IPS-20b (cell line): ENCODE results near the gene LCORL.
"Not testable (repeated sequence)": the region's sequence is repeated elsewhere in the genome, so short reads cannot be mapped to it uniquely, and the experiment has no call there.

Experiments
- H3K27ac ChIP-seq: one replicate; pipeline ENCODE4 v1.5.1; 2013; ENCODE audit warnings: low read length
- H3K27me3 ChIP-seq: 2 replicates; pipeline ENCODE4 v1.6.1; 2013; ENCODE audit warnings: mild to moderate bottlenecking, low read length, inconsistent platforms; ENCODE audit not compliant: insufficient read depth
- H3K36me3 ChIP-seq: 2 replicates; pipeline ENCODE4 v1.6.1; 2013; ENCODE audit warnings: low read depth, mild to moderate bottlenecking, inconsistent platforms, low read length, moderate library complexity; ENCODE audit not compliant: insufficient read depth
- H3K4me1 ChIP-seq: 2 replicates; pipeline ENCODE4 v1.6.1; 2013; ENCODE audit warnings: mild to moderate bottlenecking, control low read depth, inconsistent platforms, low read length, moderate library complexity; ENCODE audit not compliant: insufficient read depth
- H3K4me3 ChIP-seq: 2 replicates; pipeline ENCODE4 v1.5.1; 2013; ENCODE audit warnings: mild to moderate bottlenecking, low read length, inconsistent platforms
- H3K9ac ChIP-seq: 2 replicates; pipeline ENCODE4 v1.6.1; 2013; ENCODE audit warnings: low read depth, mild to moderate bottlenecking, inconsistent platforms, low read length, moderate library complexity
- H3K9me3 ChIP-seq: 2 replicates; pipeline ENCODE4 v1.6.1; 2013; ENCODE audit warnings: mild to moderate bottlenecking, low read depth, low read length, inconsistent platforms; ENCODE audit not compliant: insufficient read depth

LCORL gene

DNA sequence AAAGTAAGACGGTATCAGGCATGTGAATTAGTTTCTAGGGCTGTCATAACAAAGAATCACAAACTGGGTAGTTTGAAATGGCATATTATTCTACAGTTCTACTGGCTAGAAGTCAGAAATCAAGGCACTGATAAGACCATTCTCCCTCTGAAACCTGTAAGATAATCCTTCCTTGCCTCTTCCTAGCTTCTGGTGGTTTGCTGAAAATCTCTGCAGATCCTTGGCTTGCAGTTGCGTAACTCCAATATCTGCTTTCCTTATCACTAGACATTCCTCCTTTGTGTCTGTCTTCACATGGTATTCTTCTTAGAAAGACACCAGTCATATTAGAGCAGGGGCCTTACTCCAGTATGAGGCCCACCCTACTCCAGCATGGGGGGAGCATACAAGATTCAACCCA is 19.6 kb upstream of the LCORL start:
- no peaks in the 10 kb centered on the region for H3K27me3 ChIP-seq
- H3K4me3 ChIP-seq = no peak overlapping the region
- no peaks in the 10 kb centered on the region for H3K36me3 ChIP-seq
- H3K9me3 ChIP-seq = no peaks in the 10 kb centered on the region
- H3K9ac ChIP-seq = no peak overlapping the region
- H3K4me1 ChIP-seq = no peaks in the 10 kb centered on the region
- H3K27ac ChIP-seq = no peak overlapping the region

DNA sequence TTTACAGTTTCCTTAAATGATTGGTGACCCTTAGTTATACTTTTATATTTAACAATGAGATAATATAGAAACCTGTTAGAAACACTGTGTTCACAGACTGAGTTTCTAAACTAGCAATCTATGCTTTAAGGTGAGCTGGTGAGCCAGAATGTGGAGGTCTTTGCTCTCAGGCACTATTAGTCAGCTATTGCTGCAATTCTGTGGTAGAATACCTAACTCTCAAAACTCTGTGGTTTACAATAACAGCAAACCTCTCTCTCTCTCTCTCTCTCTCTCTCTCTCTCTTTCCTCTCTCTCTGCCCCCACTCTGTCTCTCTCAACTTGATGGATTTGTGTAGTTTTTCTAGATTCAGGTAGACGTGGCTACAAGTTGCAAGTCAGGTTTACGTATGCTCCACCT is 17.6 kb upstream of the LCORL start:
- Histone ChIP-seq H3K27me3 (no peaks in the 10 kb centered on the region), H3K36me3 (no peaks in the 10 kb centered on the region), H3K9me3 (no peaks in the 10 kb centered on the region), H3K9ac (no peak overlapping the region), H3K27ac (no peak overlapping the region), H3K4me1 (no peaks in the 10 kb centered on the region), H3K4me3 (no peak overlapping the region)

GRCh38 chr4:18036369-18036768 is 14.8 kb upstream of the LCORL start:
- not testable (repeated sequence) for H3K27ac ChIP-seq, H3K27me3 ChIP-seq, H3K9ac ChIP-seq, H3K4me1 ChIP-seq, H3K36me3 ChIP-seq, H3K9me3 ChIP-seq, H3K4me3 ChIP-seq

GRCh38 chr4:18034099-18034498 is 12.5 kb upstream of the LCORL start:
- Histone ChIP-seq H3K27me3 (no peaks in the 10 kb centered on the region), H3K9me3 (no peaks in the 10 kb centered on the region), H3K9ac (no peak overlapping the region), H3K36me3 (no peaks in the 10 kb centered on the region), H3K4me1 (no peaks in the 10 kb centered on the region), H3K4me3 (no peak overlapping the region), H3K27ac (no peak overlapping the region)

- H3K9me3 ChIP-seq = no peaks in the 10 kb centered on the region
- no peak overlapping the region for H3K4me3 ChIP-seq
- no peaks in the 10 kb centered on the region for H3K27me3 ChIP-seq
- no peaks in the 10 kb centered on the region for H3K4me1 ChIP-seq
- no peak overlapping the region for H3K27ac ChIP-seq
- no peaks in the 10 kb centered on the region for H3K36me3 ChIP-seq
- H3K9ac ChIP-seq = no peak overlapping the region
These were observed 11.8 kb upstream of the LCORL start for GRCh38 chr4:18033111-18034085.

DNA sequence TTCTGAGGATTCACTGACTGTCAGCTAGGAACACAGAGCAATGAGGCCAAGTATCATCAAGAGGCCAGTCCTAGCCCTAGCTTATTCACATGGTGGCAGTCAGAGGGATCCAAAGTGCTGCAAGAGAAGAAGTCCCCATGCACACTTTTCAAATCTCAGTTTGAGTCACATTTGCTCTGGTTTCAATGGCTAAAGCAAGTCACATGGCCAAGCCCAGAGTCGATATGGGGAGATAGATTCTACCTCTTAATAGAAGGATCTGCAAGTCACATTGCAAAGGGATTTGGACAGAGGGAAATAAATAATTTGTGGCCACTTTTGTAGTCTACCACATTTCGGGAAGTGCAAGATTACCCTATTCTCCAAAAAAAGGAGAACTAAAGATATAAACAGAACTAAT is 3.7 kb upstream of the LCORL start:
- Histone ChIP-seq H3K4me3 (no peak overlapping the region), H3K36me3 (no peaks in the 10 kb centered on the region), H3K9me3 (no peaks in the 10 kb centered on the region), H3K4me1 (peaks cover 4% of the 10 kb centered on the region; the same call in 1 of the 2 replicates), H3K9ac (no peak overlapping the region), H3K27ac (no peak overlapping the region), H3K27me3 (peaks cover 32% of the 10 kb centered on the region)

GRCh38 chr4:18022572-18023050 is 1.1 kb upstream of the LCORL start:
- Histone ChIP-seq H3K4me1 (peaks cover 4% of the 10 kb centered on the region; the same call in 1 of the 2 replicates), H3K27ac (no peak overlapping the region), H3K4me3 (peak overlapping the region; percentile 98), H3K9ac (peak overlapping the region; percentile 71; the same call in 1 of the 2 replicates), H3K9me3 (no peaks in the 10 kb centered on the region), H3K36me3 (no peaks in the 10 kb centered on the region), H3K27me3 (peaks cover 32% of the 10 kb centered on the region)

DNA sequence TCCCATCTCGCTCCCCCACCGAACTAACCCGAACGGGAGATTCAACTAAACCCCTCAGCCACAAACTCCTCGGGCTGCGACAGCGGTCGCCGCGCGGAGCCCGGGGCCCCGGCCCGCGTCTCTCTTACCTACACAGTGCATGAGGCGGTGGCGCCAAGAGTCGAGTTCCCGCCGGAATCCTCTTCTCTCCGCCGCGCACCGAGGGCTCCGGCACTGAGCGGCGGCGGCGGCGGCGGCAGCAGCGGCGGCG is 160 bp downstream of the LCORL start:
- Histone ChIP-seq H3K9me3 (no peaks in the 10 kb centered on the region), H3K4me3 (peak overlapping the region; percentile 98), H3K27ac (no peak overlapping the region)

DNA sequence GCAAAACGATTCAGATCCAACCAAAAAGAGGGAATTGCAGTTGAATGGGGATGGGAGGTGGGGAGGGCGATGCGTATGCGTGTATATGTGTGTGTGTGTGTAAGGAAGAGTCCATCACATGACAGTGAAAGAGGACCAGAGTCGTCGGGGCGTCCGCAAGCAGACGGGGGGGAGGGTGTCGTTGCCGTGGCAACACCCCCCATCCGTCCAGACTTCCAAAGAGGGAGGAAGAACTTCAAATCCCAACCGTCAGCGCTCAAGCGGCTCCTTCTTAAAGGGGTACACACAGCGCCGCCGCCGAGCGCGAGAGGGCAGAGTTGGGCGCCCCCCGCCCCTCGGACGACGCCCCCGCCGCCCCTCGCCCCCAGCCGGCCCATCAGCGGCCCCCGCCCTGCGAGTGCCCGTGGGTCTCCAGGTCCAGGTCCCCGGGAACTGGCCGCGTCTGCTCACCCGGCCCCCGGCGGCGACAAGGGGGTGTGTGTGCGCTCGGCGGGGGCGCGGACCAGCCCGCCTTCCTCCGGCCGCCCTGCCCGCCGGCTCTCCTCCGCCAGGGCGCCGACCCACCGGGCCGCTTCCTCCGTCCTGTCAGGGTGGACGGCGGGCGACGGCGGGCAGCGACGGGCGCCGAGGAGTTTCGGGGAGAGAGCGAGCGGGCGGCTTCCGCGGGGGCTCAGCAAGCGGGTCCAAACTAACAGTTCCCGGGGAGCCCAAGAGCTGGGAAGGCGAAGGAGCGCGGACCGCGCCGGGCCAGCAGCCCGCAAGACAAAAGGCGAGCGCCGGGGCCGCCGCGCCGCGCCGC is 685 bp downstream of the LCORL start:
- peaks cover 4% of the 10 kb centered on the region; the same call in 1 of the 2 replicates for H3K4me1 ChIP-seq
- H3K9me3 ChIP-seq = no peaks in the 10 kb centered on the region
- H3K27ac ChIP-seq = no peak overlapping the region
- peak overlapping the region; percentile 78; the same call in 1 of the 2 replicates for H3K9ac ChIP-seq
- peaks cover 32% of the 10 kb centered on the region for H3K27me3 ChIP-seq
- peak overlapping the region; percentile 98 for H3K4me3 ChIP-seq
- no peaks in the 10 kb centered on the region for H3K36me3 ChIP-seq

More for the DNA sequence above, 160 bp downstream of the LCORL start:
- Histone ChIP-seq H3K9ac (peak overlapping the region; percentile 71; the same call in 1 of the 2 replicates), H3K27me3 (peaks cover 32% of the 10 kb centered on the region), H3K36me3 (no peaks in the 10 kb centered on the region), H3K4me1 (peaks cover 4% of the 10 kb centered on the region; the same call in 1 of the 2 replicates)

GRCh38 chr4:18020145-18020670 is 1.3 kb downstream of the LCORL start:
- H3K9ac ChIP-seq = peak overlapping the region; percentile 78; the same call in 1 of the 2 replicates
- no peak overlapping the region for H3K27ac ChIP-seq

GRCh38 chr4:18014269-18014668 is 7.3 kb downstream of the LCORL start:
- no peak overlapping the region for H3K27ac ChIP-seq
- H3K9ac ChIP-seq = no peak overlapping the region
- no peaks in the 10 kb centered on the region for H3K36me3 ChIP-seq
- H3K4me3 ChIP-seq = no peak overlapping the region
- H3K4me1 ChIP-seq = no peaks in the 10 kb centered on the region
- no peaks in the 10 kb centered on the region for H3K27me3 ChIP-seq
- no peaks in the 10 kb centered on the region for H3K9me3 ChIP-seq

More at GRCh38 chr4:18020145-18020670, 1.3 kb downstream of the LCORL start:
- no peaks in the 10 kb centered on the region for H3K9me3 ChIP-seq
- no peaks in the 10 kb centered on the region for H3K36me3 ChIP-seq
- H3K4me3 ChIP-seq = peak overlapping the region; percentile 98
- peaks cover 4% of the 10 kb centered on the region; the same call in 1 of the 2 replicates for H3K4me1 ChIP-seq
- H3K27me3 ChIP-seq = peaks cover 28% of the 10 kb centered on the region
